K562 (cell line): ENCODE measurements around the gene SESN2. TPM values are rescaled to one million over a fixed set of nuclear protein-coding genes. Genes with fewer than 3 reads are reported as not detected.

Experiments
- ATAC-seq: fragments of 200-7000 bp; cut with Tn5 transposase; 3 replicates; pipeline ENCODE4 v1.9.1; 2020; ENCODE audit warnings: moderate library complexity
- BruUV-seq: library from RNA; stranded (reverse); fragments of 400-500 nt; replicated peaks from 2 replicates; lab custom pipeline; 2021; lab: Mats Ljungman, UMichigan
- CTCF ChIA-PET: fragments of 300-600 bp; formaldehyde crosslinking; extraction: SDS; loops from one replicate; lab custom pipeline; 2021; ENCODE audit warnings: low intra/inter-chr PET ratio; lab: Yijun Ruan, JAX
- POLR2A ChIA-PET: fragments of 300-600, 350-650 bp; sonication (Branson Sonifier 250); formaldehyde crosslinking; extraction: SDS; loops from one replicate; lab custom pipeline; 2021; ENCODE audit warnings: antibody characterized with exemption, inconsistent platforms; lab: Yijun Ruan, JAX
- DNase-seq, 4 experiments: peaks; one replicate each; pipeline versions ENCODE4 v3.0.0 to v3.0.0-alpha.2; 2011 to 2018; ENCODE audit warnings: low spot score in 3 of 4, mixed read lengths in 3 of 4; ENCODE audit errors: extremely low read depth in 1 of 4
- FAIRE-seq: peaks from 2 replicates; lab custom pipeline; 2011; peaks lifted over from hg19 to GRCh38; lab: Jason Lieb, UNC
- H2AFZ ChIP-seq: 2 replicates; pipeline ENCODE4 v1.6.0; 2011; ENCODE audit warnings: low read depth, low read length, control low read depth, inconsistent platforms
- H3K27ac ChIP-seq: fragments of 200-600 bp; 3 replicates; pipeline ENCODE4 v1.8.0; 2011; ENCODE audit warnings: low read depth, mild to moderate bottlenecking, control low read depth, inconsistent platforms, low read length, moderate library complexity, mixed read lengths; ENCODE audit errors: extremely low read depth
- H3K27me3 ChIP-seq, 2 experiments: fragments of 300-600 bp in 1 of 2; 2 replicates in 1 of 2; 3 replicates in 1 of 2; pipeline versions ENCODE4 v1.6.0 to v1.8.0; 2011; ENCODE audit warnings: inconsistent platforms in 2 of 2, low read length in 2 of 2, mild to moderate bottlenecking in 1 of 2, mixed read lengths in 1 of 2, moderate library complexity in 1 of 2; ENCODE audit not compliant: control insufficient read depth in 2 of 2, insufficient read depth in 2 of 2
- H3K36me3 ChIP-seq: fragments of 300-600 bp; 3 replicates; pipeline ENCODE4 v1.8.0; 2011; ENCODE audit warnings: mild to moderate bottlenecking, low read length, inconsistent platforms; ENCODE audit not compliant: control insufficient read depth, insufficient read depth
- H3K4me1 ChIP-seq, 2 experiments: fragments of 200-600 bp in 1 of 2; replicated peaks in 1 of 2; 2 replicates in 1 of 2; 3 replicates in 1 of 2; pipeline versions ENCODE4 v1.5.1 to v1.8.0; 2011; ENCODE audit warnings: inconsistent platforms in 2 of 2, low read length in 2 of 2, mild to moderate bottlenecking in 1 of 2, mixed read lengths in 1 of 2, moderate library complexity in 1 of 2; ENCODE audit not compliant: control insufficient read depth in 2 of 2, insufficient read depth in 2 of 2
- H3K4me2 ChIP-seq: 2 replicates; pipeline ENCODE4 v1.6.1; 2011; ENCODE audit warnings: low read length, control low read depth, inconsistent platforms, mixed read lengths; ENCODE audit not compliant: insufficient read depth
- H3K4me3 ChIP-seq: fragments of 200-600 bp; sonication (generic), shearing (Covaris generic); 2 replicates; pipeline ENCODE4 v1.5.1; 2016; ENCODE audit warnings: control low read depth, inconsistent platforms
- H3K79me2 ChIP-seq: fragments of 200-600 bp; 3 replicates; pipeline ENCODE4 v1.8.0; 2011; ENCODE audit warnings: low read length, inconsistent platforms; ENCODE audit not compliant: control insufficient read depth, insufficient read depth
- H3K9ac ChIP-seq, 2 experiments: 2 replicates each; pipeline versions ENCODE4 v1.6.0 to v1.6.1; 2011; ENCODE audit warnings: low read depth in 2 of 2, low read length in 2 of 2, control low read depth in 1 of 2, inconsistent platforms in 1 of 2, mild to moderate bottlenecking in 1 of 2, mixed read lengths in 1 of 2; ENCODE audit not compliant: insufficient read depth in 1 of 2
- H3K9me1 ChIP-seq: one replicate; pipeline ENCODE4 v1.6.0; 2011; ENCODE audit warnings: inconsistent platforms, mild to moderate bottlenecking, low read length, moderate library complexity; ENCODE audit not compliant: control insufficient read depth, insufficient read depth
- H3K9me3 ChIP-seq: replicated peaks from 2 replicates; pipeline ENCODE4 v1.5.1; 2011; ENCODE audit warnings: low read depth, low read length, inconsistent platforms; ENCODE audit not compliant: control insufficient read depth, insufficient read depth
- H4K20me1 ChIP-seq: replicated peaks from 2 replicates; pipeline ENCODE4 v1.6.1; 2011; ENCODE audit warnings: low read length, inconsistent platforms, mixed read lengths; ENCODE audit not compliant: control insufficient read depth, insufficient read depth
- PHB ChIP-seq: fragments of 250-450 bp; sonication (Bioruptor Pico); IDR thresholded peaks from 2 replicates; pipeline ENCODE4 v1.5.0; 2021
- RAD51 ChIP-seq: fragments of 450-650 bp; IDR thresholded peaks from 2 replicates; pipeline ENCODE4 v1.7.1; 2016; ENCODE audit warnings: low read depth, mild to moderate bottlenecking, borderline replicate concordance
- TCF3 ChIP-seq: sonication (generic); formaldehyde crosslinking; IDR thresholded peaks from 2 replicates; pipeline ENCODE4 v1.4.0; 2020; ENCODE audit warnings: mild to moderate bottlenecking, missing genetic modification reagents
- TEAD1 ChIP-seq, 2 experiments: fragments of 450-650 bp in 1 of 2; sonication (generic) in 1 of 2; formaldehyde crosslinking; IDR thresholded peaks; 2 replicates each; pipeline versions ENCODE4 v1.4.0 to v1.8.0; 2020 to 2022; ENCODE audit warnings: mild to moderate bottlenecking in 2 of 2, missing genetic modification reagents in 1 of 2
- TFAM ChIP-seq: fragments of 250-450 bp; sonication (Bioruptor Pico); conservative IDR thresholded peaks from 2 replicates; pipeline ENCODE4 v1.5.0; 2021; ENCODE audit warnings: mild to moderate bottlenecking, moderate library complexity
- WGBS: fragments of 100-300 bp; shearing (Covaris generic); methylation state at CpG from one replicate; pipeline ENCODE4 v1.1.6; 2016; ENCODE audit warnings: low coverage, mixed read lengths; ENCODE audit not compliant: insufficient coverage; ENCODE audit errors: missing lambda C conversion rate; 5-methylcytosine and 5-hydroxymethylcytosine counted together
- in situ Hi-C: fragments of 300-500 bp; cut with MboI; formaldehyde crosslinking; loops from 4 replicates; pipeline ENCODE4 v1.15.0; 2018; ENCODE audit warnings: inconsistent platforms, mixed read lengths
- intact Hi-C: fragments of 100-400 bp; cut with micrococcal nuclease; formaldehyde crosslinking; loops from 2 replicates; pipeline ENCODE4 v1.14.2; 2022
- polyA plus RNA-seq, 8 experiments: library from polyadenylated mRNA; depleted of rRNA in 4 of 8; stranded (reverse) in 5 of 8; unstranded in 3 of 8; fragments of >200 nt; fragmentation: Nextera tagmentation in 2 of 8; fragmentation: Illumina TruSeq in 1 of 8; extraction: Ambion mirVana in 2 of 8; extraction: Trizol in 1 of 8; gene quantifications; 2 replicates each; pipeline versions ENCODE4 v1.2.1 to v1.2.3, GENCODE V29; 2011 to 2014; ENCODE audit warnings: inconsistent platforms in 1 of 8, missing spikeins in 1 of 8
- total RNA-seq, 7 experiments: library from RNA; depleted of rRNA in 6 of 7; stranded (reverse); fragments of >200 nt in 6 of 7; fragmentation: Illumina TruSeq in 2 of 7; extraction: Trizol in 2 of 7; gene quantifications; 2 replicates each; pipeline versions ENCODE4 v1.2.1 to v1.2.3, GENCODE V29; 2011 to 2021; ENCODE audit warnings: low replicate concordance in 1 of 7

Gene SESN2
- total and polyA plus RNA-seq, 9 of the 15 experiments (the other 6 are each of a cell fraction or from before 2014, with no cell fraction given), result 3.7 to 71.3 (median 16.8) TPM

GRCh38 chr1:28269529-28269928 lies 10.2 kb downstream of the SESN2 start:
- H3K27me3 ChIP-seq, result no peaks in the 10 kb centered on the region
- 63% methylated on average over 2 of the region's 2 CpGs for WGBS
- H3K27ac ChIP-seq, result no peak overlapping the region
- H4K20me1 ChIP-seq, result peaks cover 34% of the 10 kb centered on the region
- no peaks in the 10 kb centered on the region for H3K9me1 ChIP-seq
- DNase-seq, result peak in 1 of 4 experiments; percentile 1
- ChIA-PET POLR2A (interaction anchor here (0.5 to 22.4 kb wide), 9 partner anchors 1 to 202 kb away, joined by 3 to 547 read pairs (median 4); partner anchors contain the start of genes ATP5IF1, MED18 and SESN2), CTCF (no interaction called here)
- no peak for ATAC-seq
- TF ChIP-seq TEAD1 (CRISPR knock-in tag; IDR thresholded peaks at IDR 0.05), result no peak
- no peak for TF ChIP-seq PHB (CRISPR knock-in tag)
- no peak for TF ChIP-seq RAD51
- TF ChIP-seq TCF3, result no peak
- no peak for TF ChIP-seq TFAM (CRISPR knock-in tag)
- in situ Hi-C loops, result no loop called here
- no peak for FAIRE-seq
- H3K36me3 ChIP-seq, result peaks cover 56% of the 10 kb centered on the region; the same call in 2 of the 3 replicates
- no peak overlapping the region for H3K4me2 ChIP-seq
- H3K4me3 ChIP-seq, result no peak overlapping the region
- H3K4me1 ChIP-seq, result peaks cover 29 to 34% of the 10 kb centered on the region in 2 experiments
- H3K9me3 ChIP-seq, result no peaks in the 10 kb centered on the region
- no TSS peak for BruUV-seq
- intact Hi-C loops, result no loop called here
- no peak overlapping the region for H2AFZ ChIP-seq
- H3K79me2 ChIP-seq, result peaks cover 54% of the 10 kb centered on the region
- H3K9ac ChIP-seq, result no peak overlapping the region
